ENCODE data around the gene FCER2. TPM values are rescaled to one million over a fixed set of nuclear protein-coding genes. Genes with fewer than 3 reads are reported as not detected.

FCER2 gene
- total RNA-seq, 1 experiment from 2014 or later: 0.15 TPM

- Histone ChIP-seq H3K4me1 (ENCODE audit: control insufficient read depth, insufficient read depth, low read length) (no peaks in the 10 kb centered on the region), H3K4me3 (ENCODE audit: low read depth in 2 of 2, low read length in 2 of 2) (no peak overlapping the region), H3K27me3 (ENCODE audit: control insufficient read depth, insufficient read depth, low read length) (no peaks in the 10 kb centered on the region), H3K36me3 (ENCODE audit: control insufficient read depth, insufficient read depth, low read length) (no peaks in the 10 kb centered on the region), H3K27ac (ENCODE audit: low read length) (no peak overlapping the region), H3K9me3 (ENCODE audit: control insufficient read depth, insufficient read depth, low read depth, low read length) (no peaks in the 10 kb centered on the region)
- POLR2A ChIA-PET: no interaction called here
- TF ChIP-seq, protein P1, sequence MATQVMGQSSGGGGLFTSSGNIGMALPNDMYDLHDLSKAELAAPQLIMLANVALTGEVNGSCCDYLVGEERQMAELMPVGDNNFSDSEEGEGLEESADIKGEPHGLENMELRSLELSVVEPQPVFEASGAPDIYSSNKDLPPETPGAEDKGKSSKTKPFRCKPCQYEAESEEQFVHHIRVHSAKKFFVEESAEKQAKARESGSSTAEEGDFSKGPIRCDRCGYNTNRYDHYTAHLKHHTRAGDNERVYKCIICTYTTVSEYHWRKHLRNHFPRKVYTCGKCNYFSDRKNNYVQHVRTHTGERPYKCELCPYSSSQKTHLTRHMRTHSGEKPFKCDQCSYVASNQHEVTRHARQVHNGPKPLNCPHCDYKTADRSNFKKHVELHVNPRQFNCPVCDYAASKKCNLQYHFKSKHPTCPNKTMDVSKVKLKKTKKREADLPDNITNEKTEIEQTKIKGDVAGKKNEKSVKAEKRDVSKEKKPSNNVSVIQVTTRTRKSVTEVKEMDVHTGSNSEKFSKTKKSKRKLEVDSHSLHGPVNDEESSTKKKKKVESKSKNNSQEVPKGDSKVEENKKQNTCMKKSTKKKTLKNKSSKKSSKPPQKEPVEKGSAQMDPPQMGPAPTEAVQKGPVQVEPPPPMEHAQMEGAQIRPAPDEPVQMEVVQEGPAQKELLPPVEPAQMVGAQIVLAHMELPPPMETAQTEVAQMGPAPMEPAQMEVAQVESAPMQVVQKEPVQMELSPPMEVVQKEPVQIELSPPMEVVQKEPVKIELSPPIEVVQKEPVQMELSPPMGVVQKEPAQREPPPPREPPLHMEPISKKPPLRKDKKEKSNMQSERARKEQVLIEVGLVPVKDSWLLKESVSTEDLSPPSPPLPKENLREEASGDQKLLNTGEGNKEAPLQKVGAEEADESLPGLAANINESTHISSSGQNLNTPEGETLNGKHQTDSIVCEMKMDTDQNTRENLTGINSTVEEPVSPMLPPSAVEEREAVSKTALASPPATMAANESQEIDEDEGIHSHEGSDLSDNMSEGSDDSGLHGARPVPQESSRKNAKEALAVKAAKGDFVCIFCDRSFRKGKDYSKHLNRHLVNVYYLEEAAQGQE (IDR thresholded peaks at IDR 0.05; ENCODE audit: insufficient read depth in 1 of 2, low read depth in 2 of 2, low read length in 1 of 2): no peak
- no peak for TF ChIP-seq TCF7L2 (IDR thresholded peaks at IDR 0.05; ENCODE audit: low read depth, low read length)
- TF ChIP-seq POLR2AphosphoS5 (IDR thresholded peaks at IDR 0.05; ENCODE audit: low read depth, low read length): no peak
- TF ChIP-seq SIN3A (IDR thresholded peaks at IDR 0.05; ENCODE audit: borderline replicate concordance, insufficient read depth, low read depth, low read length): no peak
- TF ChIP-seq CTCF (IDR thresholded peaks at IDR 0.05): no peak
- no peak for ATAC-seq
- in situ Hi-C loops (cut with HindIII; ENCODE audit: low pct_unique_long_range_greater_than_20kb, low sequenced_read_pairs) (no loop called here), intact Hi-C loops (cut with micrococcal nuclease; ENCODE audit: unreplicated experiment) (no loop called here)
- CTCF ChIA-PET: no interaction called here
- DNase-seq (ENCODE audit: low read depth, low spot score): no peak
- BruUV-seq (replicated peaks): no TSS peak
These were observed 41.5 kb upstream of the FCER2 start for GRCh38 chr19:7743425-7743841.

DNA sequence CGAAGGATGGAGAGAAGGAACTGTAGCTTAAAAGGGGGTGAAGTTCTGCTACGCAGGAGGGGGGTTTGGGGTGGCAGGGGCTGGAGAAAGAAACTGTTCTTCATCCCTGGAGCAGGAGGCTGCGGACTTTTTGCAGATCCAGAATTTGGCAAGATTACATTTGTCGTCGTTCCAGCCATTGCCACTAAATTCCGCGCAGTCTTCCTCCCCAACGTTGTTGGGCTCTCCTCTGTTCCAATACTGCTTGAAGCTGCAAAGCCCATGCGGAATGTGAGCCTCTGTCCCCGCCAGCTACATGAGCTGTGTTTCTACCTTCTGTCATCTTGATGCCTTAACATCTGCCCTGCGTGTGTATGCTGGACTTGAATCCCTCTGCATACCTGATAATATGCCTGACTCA is 41.1 kb upstream of the FCER2 start:
- H3K27me3 ChIP-seq (ENCODE audit: control insufficient read depth, insufficient read depth, low read length): no peaks in the 10 kb centered on the region
- no TSS peak for BruUV-seq (replicated peaks)
- no peak overlapping the region for H3K4me3 ChIP-seq (ENCODE audit: low read depth in 2 of 2, low read length in 2 of 2)
- no peak for ATAC-seq
- no peaks in the 10 kb centered on the region for H3K9me3 ChIP-seq (ENCODE audit: control insufficient read depth, insufficient read depth, low read depth, low read length)
- CTCF ChIA-PET: no interaction called here
- in situ Hi-C loops (cut with HindIII; ENCODE audit: low pct_unique_long_range_greater_than_20kb, low sequenced_read_pairs): no loop called here
- no peak for DNase-seq (ENCODE audit: low read depth, low spot score)
- POLR2A ChIA-PET: no interaction called here
- H3K4me1 ChIP-seq (ENCODE audit: control insufficient read depth, insufficient read depth, low read length): no peaks in the 10 kb centered on the region
- H3K36me3 ChIP-seq (ENCODE audit: control insufficient read depth, insufficient read depth, low read length): no peaks in the 10 kb centered on the region
- intact Hi-C loops (cut with micrococcal nuclease; ENCODE audit: unreplicated experiment): no loop called here
- H3K27ac ChIP-seq (ENCODE audit: low read length): no peak overlapping the region
- TF ChIP-seq CTCF (IDR thresholded peaks at IDR 0.05) (no peak), TCF7L2 (IDR thresholded peaks at IDR 0.05; ENCODE audit: low read depth, low read length) (no peak), POLR2AphosphoS5 (IDR thresholded peaks at IDR 0.05; ENCODE audit: low read depth, low read length) (no peak), SIN3A (IDR thresholded peaks at IDR 0.05; ENCODE audit: borderline replicate concordance, insufficient read depth, low read depth, low read length) (no peak)
- TF ChIP-seq, protein P1 (IDR thresholded peaks at IDR 0.05; ENCODE audit: insufficient read depth in 1 of 2, low read depth in 2 of 2, low read length in 1 of 2): no peak
